ENCODE measurements around the gene TAF1A.

DNA sequence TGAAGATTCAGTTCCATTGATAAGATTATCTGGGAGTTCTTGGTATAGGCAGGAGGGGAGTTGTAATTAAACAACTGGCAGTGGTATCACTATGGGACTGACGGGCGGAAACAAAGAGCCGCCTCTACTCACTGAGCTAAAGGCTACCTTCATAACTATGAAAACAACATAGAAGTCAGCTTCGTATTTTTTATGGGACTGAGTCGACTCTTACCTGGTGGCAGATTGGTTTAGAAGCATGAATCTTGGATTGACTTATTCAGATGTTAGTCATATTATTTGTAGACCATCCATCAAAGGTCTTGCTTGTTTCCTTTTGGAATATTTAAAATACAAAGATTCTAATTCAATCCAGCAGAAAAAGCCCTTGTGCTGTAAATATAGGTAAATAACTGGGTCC is 35.6 kb downstream of the TAF1A start:
- TF ChIP-seq, protein P1, sequence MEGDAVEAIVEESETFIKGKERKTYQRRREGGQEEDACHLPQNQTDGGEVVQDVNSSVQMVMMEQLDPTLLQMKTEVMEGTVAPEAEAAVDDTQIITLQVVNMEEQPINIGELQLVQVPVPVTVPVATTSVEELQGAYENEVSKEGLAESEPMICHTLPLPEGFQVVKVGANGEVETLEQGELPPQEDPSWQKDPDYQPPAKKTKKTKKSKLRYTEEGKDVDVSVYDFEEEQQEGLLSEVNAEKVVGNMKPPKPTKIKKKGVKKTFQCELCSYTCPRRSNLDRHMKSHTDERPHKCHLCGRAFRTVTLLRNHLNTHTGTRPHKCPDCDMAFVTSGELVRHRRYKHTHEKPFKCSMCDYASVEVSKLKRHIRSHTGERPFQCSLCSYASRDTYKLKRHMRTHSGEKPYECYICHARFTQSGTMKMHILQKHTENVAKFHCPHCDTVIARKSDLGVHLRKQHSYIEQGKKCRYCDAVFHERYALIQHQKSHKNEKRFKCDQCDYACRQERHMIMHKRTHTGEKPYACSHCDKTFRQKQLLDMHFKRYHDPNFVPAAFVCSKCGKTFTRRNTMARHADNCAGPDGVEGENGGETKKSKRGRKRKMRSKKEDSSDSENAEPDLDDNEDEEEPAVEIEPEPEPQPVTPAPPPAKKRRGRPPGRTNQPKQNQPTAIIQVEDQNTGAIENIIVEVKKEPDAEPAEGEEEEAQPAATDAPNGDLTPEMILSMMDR (IDR thresholded peaks at IDR 0.05), result no peak
- TF ChIP-seq EP300 (IDR thresholded peaks at IDR 0.05), result no peak
- no peak for TF ChIP-seq POLR2AphosphoS5 (IDR thresholded peaks at IDR 0.05)
- no peak for TF ChIP-seq POLR2A (IDR thresholded peaks at IDR 0.05)

All from gastroesophageal sphincter (tissue), 3 donors.